HepG2 (cell line): Measurements from ENCODE around the gene METAP1D. TPM values are rescaled to one million over a fixed set of nuclear protein-coding genes. Genes with fewer than 3 reads are reported as not detected.
A peak's percentile ranks its signal among the peaks of the same experiment; 100 is the strongest.

Source experiments
- ARNTL ChIP-seq: sonication (generic); formaldehyde crosslinking; IDR thresholded peaks from 2 replicates; pipeline ENCODE4 v1.4.0; 2020; ENCODE audit warnings: mild to moderate bottlenecking, missing genetic modification reagents
- BRD4 ChIP-seq: sonication (generic); formaldehyde crosslinking; IDR thresholded peaks from 2 replicates; pipeline ENCODE4 v1.4.0; 2020; ENCODE audit warnings: missing genetic modification reagents
- CHD2 ChIP-seq: IDR thresholded peaks from 2 replicates; pipeline ENCODE4 v1.6.1; 2011; ENCODE audit warnings: low read depth, low read length, improper control_type of control experiment
- DPF2 ChIP-seq: sonication (generic); formaldehyde crosslinking; IDR thresholded peaks from 2 replicates; pipeline ENCODE4 v1.4.0; 2020; ENCODE audit warnings: mild to moderate bottlenecking, low read depth, missing genetic modification reagents, borderline replicate concordance
- EZH2 ChIP-seq: conservative IDR thresholded peaks from 2 replicates; pipeline ENCODE4 v1.6.1; 2012; ENCODE audit warnings: mild to moderate bottlenecking, low read depth, low read length, moderate library complexity
- HNRNPLL ChIP-seq: fragments of 200-400 bp; formaldehyde crosslinking; IDR thresholded peaks from 2 replicates; pipeline ENCODE4 v1.6.1; 2017; ENCODE audit warnings: mild to moderate bottlenecking, low read depth, low read length; ENCODE audit not compliant: poor library complexity, severe bottlenecking
- NCOA1 ChIP-seq: sonication (generic); formaldehyde crosslinking; IDR thresholded peaks from 2 replicates; pipeline ENCODE4 v1.9.0; 2021; ENCODE audit warnings: missing genetic modification reagents
- RNF2 ChIP-seq: fragments of 450-650 bp; conservative IDR thresholded peaks from 2 replicates; pipeline ENCODE4 v1.6.1; 2016; ENCODE audit warnings: low read depth
- SP4 ChIP-seq: sonication (generic); formaldehyde crosslinking; IDR thresholded peaks from 2 replicates; pipeline ENCODE4 v1.8.1; 2023; ENCODE audit warnings: mild to moderate bottlenecking, missing genetic modification reagents
- TBX3 ChIP-seq: fragments of 450-650 bp; IDR thresholded peaks from 2 replicates; pipeline ENCODE4 v1.6.1; 2017; ENCODE audit warnings: antibody characterized with exemption, mild to moderate bottlenecking, inconsistent platforms, borderline replicate concordance
- TEAD3 ChIP-seq: optimal IDR thresholded peaks from 2 replicates; pipeline ENCODE3; 2016; ENCODE audit warnings: borderline replicate concordance
- XRCC5 ChIP-seq: fragments of 200-400 bp; formaldehyde crosslinking; optimal IDR thresholded peaks from 2 replicates; pipeline ENCODE3; 2017; ENCODE audit warnings: mild to moderate bottlenecking, low read length
- ZBTB21 ChIP-seq: sonication (generic); formaldehyde crosslinking; IDR thresholded peaks from 2 replicates; pipeline ENCODE4 v1.4.0; 2020; ENCODE audit warnings: missing genetic modification reagents
- ZFY ChIP-seq: sonication (generic); formaldehyde crosslinking; IDR thresholded peaks from 2 replicates; pipeline ENCODE4 v1.4.0; 2020; ENCODE audit warnings: missing genetic modification reagents
- ZNF138 ChIP-seq: sonication (generic); formaldehyde crosslinking; IDR thresholded peaks from 2 replicates; pipeline ENCODE4 v1.5.0; 2020; ENCODE audit warnings: mild to moderate bottlenecking, low read depth, missing genetic modification reagents
- ZNF232 ChIP-seq: sonication (generic); formaldehyde crosslinking; IDR thresholded peaks from 2 replicates; pipeline ENCODE4 v1.4.0; 2020; ENCODE audit warnings: missing genetic modification reagents, borderline replicate concordance
- ZNF264 ChIP-seq: sonication (generic); formaldehyde crosslinking; IDR thresholded peaks from 2 replicates; pipeline ENCODE4 v1.4.0; 2020; ENCODE audit warnings: missing genetic modification reagents
- ZNF629 ChIP-seq: sonication (generic); formaldehyde crosslinking; conservative IDR thresholded peaks from 2 replicates; pipeline ENCODE4 v1.5.0; 2020; ENCODE audit warnings: missing genetic modification reagents
- ZNF710 ChIP-seq: sonication (generic); formaldehyde crosslinking; IDR thresholded peaks from 2 replicates; pipeline ENCODE4 v1.5.0; 2020; ENCODE audit warnings: mild to moderate bottlenecking, missing genetic modification reagents, borderline replicate concordance
- ZNF777 ChIP-seq: sonication (generic); formaldehyde crosslinking; IDR thresholded peaks from 2 replicates; pipeline ENCODE4 v1.4.0; 2020; ENCODE audit warnings: missing genetic modification reagents
- ZNF841 ChIP-seq: sonication (generic); formaldehyde crosslinking; IDR thresholded peaks from 2 replicates; pipeline ENCODE4 v1.8.1; 2023; ENCODE audit warnings: missing genetic modification reagents, borderline replicate concordance
- ZSCAN22 ChIP-seq: sonication (generic); formaldehyde crosslinking; IDR thresholded peaks from 2 replicates; pipeline ENCODE4 v1.4.0; 2020; ENCODE audit warnings: mild to moderate bottlenecking, missing genetic modification reagents
- polyA plus RNA-seq, 8 experiments: library from polyadenylated mRNA; depleted of rRNA in 3 of 8; stranded (reverse) in 7 of 8; unstranded in 1 of 8; fragments of >200 nt; fragmentation: Illumina TruSeq in 4 of 8; extraction: Trizol in 4 of 8; gene quantifications; 2 replicates each; pipeline versions ENCODE4 v1.2.1 to v1.2.3, GENCODE V29; 2011 to 2016; ENCODE audit warnings: low read depth in 4 of 8, missing spikeins in 1 of 8, mixed read lengths in 1 of 8; ENCODE audit not compliant: insufficient read depth in 1 of 8
- total RNA-seq, 5 experiments: library from RNA; depleted of rRNA; stranded (reverse); fragments of >200 nt; fragmentation: Illumina TruSeq; extraction: Trizol; gene quantifications; 2 replicates each; pipeline ENCODE4 v1.2.3, GENCODE V29; 2016; ENCODE audit warnings: low read depth in 1 of 5
- TF ChIP-seq, protein P1 (sequence below): sonication (generic); formaldehyde crosslinking; IDR thresholded peaks from 2 replicates; pipeline ENCODE4 v1.8.1; 2023; ENCODE audit warnings: missing genetic modification reagents, inconsistent platforms, borderline replicate concordance
- TF ChIP-seq, protein P2 (sequence below): sonication (generic); formaldehyde crosslinking; IDR thresholded peaks from 2 replicates; pipeline ENCODE4 v1.4.0; 2020; ENCODE audit warnings: missing genetic modification reagents, borderline replicate concordance

METAP1D gene
- total and polyA plus RNA-seq, 2 of the 13 experiments (the other 11 are each of a cell fraction or from before 2014, with no cell fraction given) = 14.7 to 21.6 TPM

DNA sequence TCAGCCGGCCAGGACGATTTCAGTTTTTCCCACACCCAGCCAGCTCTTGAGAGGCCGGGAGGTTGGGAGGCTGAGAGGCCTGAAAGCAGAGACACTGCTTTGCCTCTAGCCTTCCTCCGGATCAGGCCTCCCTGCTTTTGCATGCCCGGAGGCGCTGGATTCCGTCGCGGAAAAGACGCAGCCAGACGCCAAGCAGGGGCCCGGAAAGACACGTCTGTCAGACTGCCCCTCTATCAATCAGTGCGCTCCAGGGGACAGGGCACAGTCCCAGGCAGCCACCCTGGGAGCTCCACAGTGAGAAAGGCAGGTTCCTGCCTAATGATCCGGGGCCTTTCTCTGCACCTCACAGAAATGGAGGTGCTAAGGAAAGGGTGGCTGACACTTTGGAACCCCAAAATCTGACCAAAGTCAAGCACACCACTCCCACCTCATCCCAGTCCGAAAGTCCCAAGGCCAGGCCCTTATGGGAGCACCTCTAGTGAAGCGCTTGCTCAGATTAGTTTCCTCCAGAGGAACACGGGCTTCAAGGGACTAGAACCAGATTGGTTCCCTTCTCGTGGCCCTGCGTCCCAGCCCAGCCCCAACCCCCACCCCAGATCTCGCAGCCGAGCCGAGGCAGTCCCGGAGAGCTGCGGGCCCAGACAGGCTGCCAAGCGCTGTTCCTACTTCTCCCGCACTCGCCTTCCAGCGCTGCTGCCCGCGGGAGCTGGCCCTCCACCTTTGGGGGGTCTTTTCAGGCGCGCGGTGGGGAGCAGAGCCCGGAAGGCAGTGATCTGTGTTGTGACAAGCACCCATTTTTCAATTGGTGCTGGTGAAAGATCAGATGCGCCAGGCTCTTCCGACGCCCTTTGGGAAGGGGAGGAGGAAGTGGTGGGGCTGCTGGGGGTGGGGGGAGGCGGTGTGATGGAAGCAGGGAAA lies 90.5 kb downstream of the METAP1D start (continued):
- no peak for TF ChIP-seq ZNF629 (CRISPR knock-in tag)
- TF ChIP-seq NCOA1 = no peak
- TF ChIP-seq XRCC5 = peak; percentile 3
- TF ChIP-seq DPF2 (CRISPR knock-in tag) = no peak
- no peak for TF ChIP-seq ZNF232 (CRISPR knock-in tag)
- no peak for TF ChIP-seq BRD4 (CRISPR knock-in tag)
- TF ChIP-seq, protein P1, sequence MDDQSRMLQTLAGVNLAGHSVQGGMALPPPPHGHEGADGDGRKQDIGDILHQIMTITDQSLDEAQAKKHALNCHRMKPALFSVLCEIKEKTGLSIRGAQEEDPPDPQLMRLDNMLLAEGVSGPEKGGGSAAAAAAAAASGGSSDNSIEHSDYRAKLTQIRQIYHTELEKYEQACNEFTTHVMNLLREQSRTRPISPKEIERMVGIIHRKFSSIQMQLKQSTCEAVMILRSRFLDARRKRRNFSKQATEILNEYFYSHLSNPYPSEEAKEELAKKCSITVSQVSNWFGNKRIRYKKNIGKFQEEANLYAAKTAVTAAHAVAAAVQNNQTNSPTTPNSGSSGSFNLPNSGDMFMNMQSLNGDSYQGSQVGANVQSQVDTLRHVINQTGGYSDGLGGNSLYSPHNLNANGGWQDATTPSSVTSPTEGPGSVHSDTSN (CRISPR knock-in tag) = no peak
- no peak for TF ChIP-seq TEAD3 (CRISPR knock-in tag)
- TF ChIP-seq CHD2 = no peak
- no peak for TF ChIP-seq ZNF841 (CRISPR knock-in tag)
- no peak for TF ChIP-seq ZNF710 (CRISPR knock-in tag)
- TF ChIP-seq ARNTL (CRISPR knock-in tag) = no peak
- peak; percentile 49 for TF ChIP-seq HNRNPLL
- TF ChIP-seq ZSCAN22 (CRISPR knock-in tag) = no peak
- TF ChIP-seq RNF2 = peak; percentile 23; the same call in 1 of the 2 replicates
- no peak for TF ChIP-seq ZBTB21 (CRISPR knock-in tag)
- no peak for TF ChIP-seq ZFY (CRISPR knock-in tag)
- no peak for TF ChIP-seq TBX3
- TF ChIP-seq, protein P2, sequence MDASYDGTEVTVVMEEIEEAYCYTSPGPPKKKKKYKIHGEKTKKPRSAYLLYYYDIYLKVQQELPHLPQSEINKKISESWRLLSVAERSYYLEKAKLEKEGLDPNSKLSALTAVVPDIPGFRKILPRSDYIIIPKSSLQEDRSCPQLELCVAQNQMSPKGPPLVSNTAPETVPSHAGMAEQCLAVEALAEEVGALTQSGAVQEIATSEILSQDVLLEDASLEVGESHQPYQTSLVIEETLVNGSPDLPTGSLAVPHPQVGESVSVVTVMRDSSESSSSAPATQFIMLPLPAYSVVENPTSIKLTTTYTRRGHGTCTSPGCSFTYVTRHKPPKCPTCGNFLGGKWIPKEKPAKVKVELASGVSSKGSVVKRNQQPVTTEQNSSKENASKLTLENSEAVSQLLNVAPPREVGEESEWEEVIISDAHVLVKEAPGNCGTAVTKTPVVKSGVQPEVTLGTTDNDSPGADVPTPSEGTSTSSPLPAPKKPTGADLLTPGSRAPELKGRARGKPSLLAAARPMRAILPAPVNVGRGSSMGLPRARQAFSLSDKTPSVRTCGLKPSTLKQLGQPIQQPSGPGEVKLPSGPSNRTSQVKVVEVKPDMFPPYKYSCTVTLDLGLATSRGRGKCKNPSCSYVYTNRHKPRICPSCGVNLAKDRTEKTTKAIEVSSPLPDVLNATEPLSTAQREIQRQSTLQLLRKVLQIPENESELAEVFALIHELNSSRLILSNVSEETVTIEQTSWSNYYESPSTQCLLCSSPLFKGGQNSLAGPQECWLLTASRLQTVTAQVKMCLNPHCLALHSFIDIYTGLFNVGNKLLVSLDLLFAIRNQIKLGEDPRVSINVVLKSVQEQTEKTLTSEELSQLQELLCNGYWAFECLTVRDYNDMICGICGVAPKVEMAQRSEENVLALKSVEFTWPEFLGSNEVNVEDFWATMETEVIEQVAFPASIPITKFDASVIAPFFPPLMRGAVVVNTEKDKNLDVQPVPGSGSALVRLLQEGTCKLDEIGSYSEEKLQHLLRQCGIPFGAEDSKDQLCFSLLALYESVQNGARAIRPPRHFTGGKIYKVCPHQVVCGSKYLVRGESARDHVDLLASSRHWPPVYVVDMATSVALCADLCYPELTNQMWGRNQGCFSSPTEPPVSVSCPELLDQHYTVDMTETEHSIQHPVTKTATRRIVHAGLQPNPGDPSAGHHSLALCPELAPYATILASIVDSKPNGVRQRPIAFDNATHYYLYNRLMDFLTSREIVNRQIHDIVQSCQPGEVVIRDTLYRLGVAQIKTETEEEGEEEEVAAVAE (CRISPR knock-in tag) = no peak
- peak; percentile 31; the same call in 1 of the 2 replicates for TF ChIP-seq ZNF777 (CRISPR knock-in tag)
- TF ChIP-seq EZH2 = peak; percentile 95
- TF ChIP-seq ZNF138 (CRISPR knock-in tag) = no peak
- no peak for TF ChIP-seq SP4 (CRISPR knock-in tag)
- no peak for TF ChIP-seq ZNF264 (CRISPR knock-in tag)
